H1 (cell line): Measurements from ENCODE around the gene CDK5RAP2. TPM values are rescaled to one million over a fixed set of nuclear protein-coding genes. Genes with fewer than 3 reads are reported as not detected.

Experiments used
- CTCF ChIA-PET: fragments of 300-600 bp; sonication (Branson Sonifier 250); formaldehyde crosslinking; loops from one replicate; lab custom pipeline; 2021; ENCODE audit not compliant: partially characterized antibody; lab: Charles Lee
- POLR2A ChIA-PET: fragments of 300-600 bp; sonication (Branson Sonifier 250); formaldehyde crosslinking; loops from one replicate; lab custom pipeline; 2021; ENCODE audit warnings: inconsistent platforms; ENCODE audit not compliant: partially characterized antibody; lab: Charles Lee
- DNase-seq, 2 experiments: peaks; one replicate each; pipeline versions ENCODE4 v3.0.0 to v3.0.0-alpha.2; 2010 to 2022; ENCODE audit warnings: low spot score in 2 of 2, low read depth in 1 of 2, mixed read lengths in 1 of 2
- FAIRE-seq: peaks from 2 replicates; lab custom pipeline; 2011; peaks lifted over from hg19 to GRCh38; lab: Jason Lieb, UNC
- H2AFZ ChIP-seq: 2 replicates; pipeline ENCODE4 v1.8.1; 2012; ENCODE audit warnings: low read length, inconsistent platforms
- H2AK5ac ChIP-seq: 2 replicates; pipeline ENCODE4 v1.6.1; 2013; ENCODE audit warnings: low read depth, low read length
- H2BK120ac ChIP-seq: replicated peaks from 2 replicates; pipeline ENCODE3; 2013; ENCODE audit warnings: low read depth, low read length, inconsistent platforms
- H2BK12ac ChIP-seq: 2 replicates; pipeline ENCODE4 v1.6.1; 2013; ENCODE audit warnings: low read depth, low read length
- H2BK15ac ChIP-seq: 2 replicates; pipeline ENCODE4 v1.6.1; 2013; ENCODE audit warnings: low read length
- H2BK20ac ChIP-seq: 2 replicates; pipeline ENCODE4 v1.6.1; 2013; ENCODE audit warnings: low read length
- H2BK5ac ChIP-seq: 2 replicates; pipeline ENCODE4 v1.6.1; 2013; ENCODE audit warnings: low read depth, low read length
- H3K14ac ChIP-seq: 2 replicates; pipeline ENCODE4 v1.6.1; 2013; ENCODE audit warnings: inconsistent platforms; ENCODE audit not compliant: insufficient read length
- H3K18ac ChIP-seq: 2 replicates; pipeline ENCODE4 v1.6.1; 2013; ENCODE audit warnings: low read length; ENCODE audit errors: extremely low read depth
- H3K23ac ChIP-seq: 2 replicates; pipeline ENCODE4 v1.6.1; 2013; ENCODE audit warnings: inconsistent platforms; ENCODE audit not compliant: insufficient read length
- H3K23me2 ChIP-seq: 2 replicates; pipeline ENCODE4 v1.6.1; 2013; ENCODE audit warnings: low read depth, low read length
- H3K27ac ChIP-seq: 2 replicates; pipeline ENCODE4 v1.6.1; 2011; ENCODE audit warnings: low read depth, low read length, inconsistent platforms
- H3K27me3 ChIP-seq, 4 experiments: replicated peaks in 1 of 4; 1 replicate in 1 of 4; 2 replicates in 3 of 4; pipeline versions ENCODE4 v1.6.1 to v1.8.1; 2011 to 2013; ENCODE audit warnings: low read length in 3 of 4, mild to moderate bottlenecking in 3 of 4, inconsistent platforms in 2 of 4, mixed read lengths in 2 of 4, moderate library complexity in 1 of 4; ENCODE audit not compliant: control insufficient read depth in 3 of 4, insufficient read depth in 3 of 4; ENCODE audit errors: extremely low read depth in 1 of 4
- H3K36me3 ChIP-seq, 4 experiments: 2 replicates each; pipeline versions ENCODE4 v1.6.1 to v1.8.1; 2011 to 2013; ENCODE audit warnings: mild to moderate bottlenecking in 4 of 4, low read length in 3 of 4, moderate library complexity in 2 of 4, control low read depth in 1 of 4, inconsistent platforms in 1 of 4; ENCODE audit not compliant: insufficient read depth in 4 of 4, control insufficient read depth in 2 of 4
- H3K4ac ChIP-seq: replicated peaks from 2 replicates; pipeline ENCODE3; 2013; ENCODE audit warnings: low read length, low read depth, mixed read lengths, inconsistent platforms; ENCODE audit not compliant: insufficient read length
- H3K4me1 ChIP-seq, 4 experiments: replicated peaks in 1 of 4; 1 replicate in 1 of 4; 2 replicates in 3 of 4; pipeline versions ENCODE4 v1.6.1 to v1.8.1; 2011 to 2013; ENCODE audit warnings: low read length in 3 of 4, inconsistent platforms in 2 of 4, mixed read lengths in 1 of 4; ENCODE audit not compliant: insufficient read depth in 4 of 4, control insufficient read depth in 3 of 4
- H3K4me2 ChIP-seq, 2 experiments: 2 replicates each; pipeline versions ENCODE4 v1.6.1 to v1.8.1; 2011 to 2013; ENCODE audit warnings: low read depth in 2 of 2, low read length in 2 of 2, control low read depth in 1 of 2, inconsistent platforms in 1 of 2, mild to moderate bottlenecking in 1 of 2; ENCODE audit not compliant: insufficient read depth in 1 of 2
- H3K4me3 ChIP-seq, 4 experiments: fragments of 200-600, 300-600 bp in 1 of 4; sonication (generic), shearing (Covaris generic), sonication (Bioruptor Twin) in 1 of 4; 2 replicates each; pipeline versions ENCODE4 v1.5.1 to v1.8.1; 2011 to 2016; ENCODE audit warnings: low read length in 4 of 4, low read depth in 3 of 4, control low read depth in 2 of 4, inconsistent platforms in 2 of 4, mild to moderate bottlenecking in 2 of 4, mixed read lengths in 1 of 4, moderate library complexity in 1 of 4; ENCODE audit not compliant: insufficient read depth in 2 of 4; ENCODE audit errors: extremely low read depth in 1 of 4
- H3K56ac ChIP-seq: replicated peaks from 2 replicates; pipeline ENCODE3; 2013; ENCODE audit warnings: low read depth, mild to moderate bottlenecking, mixed read lengths, low read length, inconsistent platforms; ENCODE audit not compliant: insufficient read length
- H3K79me1 ChIP-seq: 2 replicates; pipeline ENCODE4 v1.6.1; 2013; ENCODE audit warnings: low read depth, low read length, control low read depth
- H3K79me2 ChIP-seq, 2 experiments: 2 replicates each; pipeline versions ENCODE4 v1.6.1 to v1.8.1; 2012 to 2013; ENCODE audit warnings: low read length in 2 of 2, mild to moderate bottlenecking in 2 of 2, inconsistent platforms in 1 of 2; ENCODE audit not compliant: insufficient read depth in 2 of 2, control insufficient read depth in 1 of 2
- H3K9ac ChIP-seq, 4 experiments: replicated peaks in 1 of 4; 1 replicate in 1 of 4; 2 replicates in 3 of 4; pipeline versions ENCODE4 v1.6.1 to v1.8.1; 2011 to 2013; ENCODE audit warnings: low read depth in 3 of 4, low read length in 3 of 4, control low read depth in 2 of 4, mild to moderate bottlenecking in 2 of 4, moderate library complexity in 2 of 4, inconsistent platforms in 1 of 4; ENCODE audit errors: extremely low read depth in 1 of 4
- H3K9me3 ChIP-seq, 2 experiments: 2 replicates each; pipeline versions ENCODE4 v1.6.1 to v1.8.1; 2012 to 2013; ENCODE audit warnings: mild to moderate bottlenecking in 2 of 2, moderate library complexity in 2 of 2, control low read depth in 1 of 2, inconsistent platforms in 1 of 2, low read depth in 1 of 2, low read length in 1 of 2, mixed read lengths in 1 of 2; ENCODE audit not compliant: insufficient read depth in 2 of 2
- H4K20me1 ChIP-seq, 2 experiments: replicated peaks in 1 of 2; 2 replicates each; pipeline versions ENCODE3 to v1.8.1; 2011 to 2013; ENCODE audit warnings: inconsistent platforms in 2 of 2, low read length in 2 of 2, mild to moderate bottlenecking in 1 of 2; ENCODE audit not compliant: insufficient read depth in 2 of 2, control insufficient read depth in 1 of 2
- H4K5ac ChIP-seq: 2 replicates; pipeline ENCODE4 v1.6.1; 2013; ENCODE audit warnings: low read length, low read depth, mixed read lengths, inconsistent platforms; ENCODE audit not compliant: insufficient read length
- H4K8ac ChIP-seq: 2 replicates; pipeline ENCODE4 v1.8.0; 2013; ENCODE audit warnings: mild to moderate bottlenecking, moderate library complexity, low read length, inconsistent platforms; ENCODE audit not compliant: insufficient read depth; ENCODE audit errors: extremely low read depth
- H4K91ac ChIP-seq: replicated peaks from 2 replicates; pipeline ENCODE3; 2013; ENCODE audit warnings: low read length, mixed read lengths, inconsistent platforms; ENCODE audit not compliant: insufficient read length
- CTCF ChIP-seq, 3 experiments: IDR thresholded peaks; 1 replicate in 2 of 3; 2 replicates in 1 of 3; pipeline versions ENCODE4 v1.5.1 to v1.6.1; 2011; ENCODE audit warnings: low read length in 3 of 3, mild to moderate bottlenecking in 3 of 3, inconsistent platforms in 2 of 3, low read depth in 1 of 3, moderate library complexity in 1 of 3; ENCODE audit not compliant: insufficient read depth in 1 of 3; ENCODE audit errors: control extremely low read depth in 1 of 3
- FOSL1 ChIP-seq: IDR thresholded peaks from 2 replicates; pipeline ENCODE4 v1.6.1; 2011; ENCODE audit warnings: mild to moderate bottlenecking, low read depth, low read length, moderate library complexity; ENCODE audit not compliant: insufficient read depth
- GTF2F1 ChIP-seq: IDR thresholded peaks from 2 replicates; pipeline ENCODE4 v1.6.1; 2012; ENCODE audit warnings: low read depth, low read length, improper control_type of control experiment, borderline replicate concordance
- HDAC2 ChIP-seq, 2 experiments: fragments of 300-600 bp in 1 of 2; sonication (generic) in 1 of 2; IDR thresholded peaks; 2 replicates each; pipeline ENCODE4 v1.6.1; 2011 to 2012; ENCODE audit warnings: low read depth in 2 of 2, low read length in 2 of 2, mild to moderate bottlenecking in 2 of 2, moderate library complexity in 2 of 2, borderline replicate concordance in 1 of 2, inconsistent platforms in 1 of 2
- JUN ChIP-seq: IDR thresholded peaks from 2 replicates; pipeline ENCODE4 v1.6.1; 2011; ENCODE audit warnings: low read depth, mild to moderate bottlenecking, improper control_type of control experiment, low read length
- KDM4A ChIP-seq: IDR thresholded peaks from one replicate; pipeline ENCODE4 v1.7.1; 2012; ENCODE audit warnings: low read depth, mild to moderate bottlenecking, moderate library complexity, low read length, inconsistent platforms; ENCODE audit not compliant: severe bottlenecking
- PHF8 ChIP-seq: fragments of 200-600 bp; sonication (generic); conservative IDR thresholded peaks from 2 replicates; pipeline ENCODE4 v1.7.1; 2012; ENCODE audit warnings: low read depth, mild to moderate bottlenecking, inconsistent platforms, low read length, moderate library complexity
- TBP ChIP-seq: IDR thresholded peaks from 2 replicates; pipeline ENCODE4 v1.6.1; 2011; ENCODE audit warnings: low read depth, low read length, improper control_type of control experiment
- YY1 ChIP-seq: IDR thresholded peaks from 2 replicates; pipeline ENCODE4 v1.6.1; 2011; ENCODE audit warnings: low read depth, mild to moderate bottlenecking, low read length
- WGBS, 2 experiments: shearing (Covaris generic) in 1 of 2; methylation state at CpG; one replicate each; pipeline versions ENCODE4 v1.1.6 to v1.1.7; 2013 to 2015; ENCODE audit warnings: low lambda C conversion rate in 2 of 2, mixed read lengths in 2 of 2, inconsistent platforms in 1 of 2, low coverage in 1 of 2, missing lambda C conversion rate in 1 of 2; ENCODE audit not compliant: insufficient replicate concordance in 2 of 2, insufficient coverage in 1 of 2, insufficient read length in 1 of 2; ENCODE audit errors: extremely low coverage in 1 of 2, missing lambda C conversion rate in 1 of 2; 5-methylcytosine and 5-hydroxymethylcytosine counted together
- polyA plus RNA-seq, 7 experiments: library from polyadenylated mRNA; depleted of rRNA in 3 of 7; stranded (reverse) in 5 of 7; unstranded in 2 of 7; fragments of >200 nt in 5 of 7; fragments of 200-250 nt in 2 of 7; gene quantifications; 1 replicate in 5 of 7; 2 replicates in 1 of 7; 4 replicates in 1 of 7; pipeline versions ENCODE4 v1.2.1 to v1.2.3, GENCODE V29; 2011 to 2013; ENCODE audit warnings: missing spikeins in 2 of 7, mixed read lengths in 2 of 7
- total RNA-seq: library from RNA; stranded (reverse); fragmentation: NEBNext Ultra II Directional; extraction: Animal tissue kit (Norgen Biotek cat#: 25700); gene quantifications from 2 replicates; pipeline ENCODE4 v1.2.1, GENCODE V29; 2021
- TF ChIP-seq, protein P1 (sequence below): IDR thresholded peaks from 2 replicates; pipeline ENCODE4 v1.6.1; 2011; ENCODE audit warnings: low read depth, mild to moderate bottlenecking, low read length; ENCODE audit not compliant: insufficient read depth

The CDK5RAP2 gene
- total and polyA plus RNA-seq, 2 of the 8 experiments (the other 6 are each of a cell fraction or from before 2014, with no cell fraction given) = 19.8 to 49.4 TPM

DNA sequence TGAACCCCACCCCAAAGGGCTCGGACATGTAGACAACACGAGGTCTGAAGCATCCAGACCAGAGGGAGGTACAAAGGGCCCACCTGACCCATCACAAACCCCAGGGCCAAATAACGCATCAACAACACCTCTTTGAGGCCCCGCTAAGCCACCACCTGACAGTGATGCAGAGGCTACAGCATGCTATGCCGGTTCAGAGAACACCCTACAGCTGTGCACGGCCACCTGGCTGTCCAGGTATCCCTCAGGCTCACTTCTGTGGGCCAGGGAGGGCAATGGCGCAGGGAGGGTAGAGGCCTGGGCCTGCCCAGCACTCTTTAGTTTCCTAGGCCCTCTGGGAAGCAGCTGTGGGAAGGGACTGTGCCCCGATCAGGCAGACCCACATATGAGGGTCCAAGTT, 190.1 kb downstream of the CDK5RAP2 start:
- no peak overlapping the region for H2AK5ac ChIP-seq
- FAIRE-seq = no peak
- no peak overlapping the region for H3K4me3 ChIP-seq
- no peaks in the 10 kb centered on the region for H3K23me2 ChIP-seq
- H3K27ac ChIP-seq = no peak overlapping the region
- ChIA-PET CTCF (interaction anchor here (1.0 to 1.3 kb wide), 3 partner anchors 20 to 143 kb away, joined by 3 read pairs; no protein-coding TSS in a partner anchor), POLR2A (no interaction called here)
- no peak overlapping the region for H3K14ac ChIP-seq
- no peaks in the 10 kb centered on the region for H3K79me2 ChIP-seq
- H2BK5ac ChIP-seq = no peak overlapping the region
- H3K27me3 ChIP-seq = no peaks in the 10 kb centered on the region
- H4K5ac ChIP-seq = no peak overlapping the region
- no peak overlapping the region for H2BK12ac ChIP-seq
- H4K91ac ChIP-seq = no peak overlapping the region
- no peak for DNase-seq
- no peak overlapping the region for H2AFZ ChIP-seq
- no peak overlapping the region for H3K23ac ChIP-seq
- H3K9ac ChIP-seq = no peak overlapping the region
- H3K4me2 ChIP-seq = no peak overlapping the region
- WGBS, 2 experiments = 94% methylated on average over 8 of the region's 8 CpGs; no CpG with 5 or more reads in 1 of the 2 experiments
- H2BK120ac ChIP-seq = no peak overlapping the region
- H3K36me3 ChIP-seq = peaks cover 10 to 46% (median 37%) of the 10 kb centered on the region in 4 experiments
- no peaks in the 10 kb centered on the region; the same call in 1 of the 2 replicates for H3K79me1 ChIP-seq
- no peak overlapping the region for H4K8ac ChIP-seq
- H3K18ac ChIP-seq = no peak overlapping the region
- no peak overlapping the region for H2BK20ac ChIP-seq
- no peak overlapping the region for H3K56ac ChIP-seq
- H3K9me3 ChIP-seq = no peaks in the 10 kb centered on the region
- no peak overlapping the region for H3K4ac ChIP-seq
- no peaks in the 10 kb centered on the region for H3K4me1 ChIP-seq
- H2BK15ac ChIP-seq = no peak overlapping the region
- no peaks in the 10 kb centered on the region for H4K20me1 ChIP-seq
- TF ChIP-seq FOSL1 (no peak), TBP (no peak), JUN (no peak), CTCF (IDR thresholded peaks at IDR 0.05; ENCODE audit: control extremely low read depth in 1 of 3, insufficient read depth in 1 of 3, low read depth in 1 of 3, low read length in 3 of 3) (no peak), YY1 (no peak), PHF8 (no peak), HDAC2 (IDR thresholded peaks at IDR 0.05; ENCODE audit: borderline replicate concordance in 1 of 2, low read depth in 2 of 2, low read length in 2 of 2) (no peak), KDM4A (no peak), GTF2F1 (no peak)
- TF ChIP-seq, protein P1, sequence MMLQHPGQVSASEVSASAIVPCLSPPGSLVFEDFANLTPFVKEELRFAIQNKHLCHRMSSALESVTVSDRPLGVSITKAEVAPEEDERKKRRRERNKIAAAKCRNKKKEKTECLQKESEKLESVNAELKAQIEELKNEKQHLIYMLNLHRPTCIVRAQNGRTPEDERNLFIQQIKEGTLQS = no peak
